ENCODE measurements around the gene ABI1.

DNA sequence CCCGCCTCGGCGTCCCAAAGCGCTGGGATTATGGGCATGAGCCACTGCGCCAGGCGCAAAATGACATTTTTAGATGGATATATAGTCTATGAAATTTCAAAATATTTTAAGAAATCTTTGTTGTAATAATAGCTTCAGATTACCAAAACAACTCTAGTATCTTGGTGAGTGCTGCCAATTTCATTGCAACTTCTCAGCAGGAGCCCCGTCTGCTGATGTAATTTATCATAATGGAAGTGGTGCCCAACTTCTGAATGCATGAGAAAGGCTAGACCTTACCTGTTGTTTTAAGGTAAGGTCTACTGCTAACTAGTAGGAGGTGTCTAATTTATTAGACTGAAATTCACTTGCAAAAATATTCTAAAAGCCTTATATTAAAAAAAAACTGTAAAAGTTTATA lies 143.3 kb downstream of the ABI1 start:
- no peak for TF ChIP-seq POLR2AphosphoS5 (IDR thresholded peaks at IDR 0.05; ENCODE audit: low read depth, low read length)
- no peak for TF ChIP-seq RNF219 (CRISPR knock-in tag; IDR thresholded peaks at IDR 0.05)
- TF ChIP-seq POLR2A (IDR thresholded peaks at IDR 0.05; ENCODE audit: insufficient read depth in 1 of 2, low read depth in 2 of 2, low read length in 2 of 2) = no peak
- no peak for TF ChIP-seq TBX3 (IDR thresholded peaks at IDR 0.05; ENCODE audit: borderline replicate concordance)
